Stimulated activated CD4-positive, alpha-beta T cell treated with anti-CD3 and anti-CD28 coated beads, Interleukin-2, amount 100 ng/mL, for 48 hours (primary cell): ENCODE data around the gene TGM2.

Experiments
- DNase-seq, 2 donors: peaks; one replicate each; pipeline ENCODE4 v3.0.0-alpha.2; 2020

Gene TGM2

GRCh38 chr20:38165089-38165965 lies at the start of gene TGM2:
Gene TGM2, minus strand, starts transcription at chr20:38165270. Its CDS starts 72 bp downstream, at chr20:38165198.
- peak; percentile 38 to 52 for DNase-seq

DNA sequence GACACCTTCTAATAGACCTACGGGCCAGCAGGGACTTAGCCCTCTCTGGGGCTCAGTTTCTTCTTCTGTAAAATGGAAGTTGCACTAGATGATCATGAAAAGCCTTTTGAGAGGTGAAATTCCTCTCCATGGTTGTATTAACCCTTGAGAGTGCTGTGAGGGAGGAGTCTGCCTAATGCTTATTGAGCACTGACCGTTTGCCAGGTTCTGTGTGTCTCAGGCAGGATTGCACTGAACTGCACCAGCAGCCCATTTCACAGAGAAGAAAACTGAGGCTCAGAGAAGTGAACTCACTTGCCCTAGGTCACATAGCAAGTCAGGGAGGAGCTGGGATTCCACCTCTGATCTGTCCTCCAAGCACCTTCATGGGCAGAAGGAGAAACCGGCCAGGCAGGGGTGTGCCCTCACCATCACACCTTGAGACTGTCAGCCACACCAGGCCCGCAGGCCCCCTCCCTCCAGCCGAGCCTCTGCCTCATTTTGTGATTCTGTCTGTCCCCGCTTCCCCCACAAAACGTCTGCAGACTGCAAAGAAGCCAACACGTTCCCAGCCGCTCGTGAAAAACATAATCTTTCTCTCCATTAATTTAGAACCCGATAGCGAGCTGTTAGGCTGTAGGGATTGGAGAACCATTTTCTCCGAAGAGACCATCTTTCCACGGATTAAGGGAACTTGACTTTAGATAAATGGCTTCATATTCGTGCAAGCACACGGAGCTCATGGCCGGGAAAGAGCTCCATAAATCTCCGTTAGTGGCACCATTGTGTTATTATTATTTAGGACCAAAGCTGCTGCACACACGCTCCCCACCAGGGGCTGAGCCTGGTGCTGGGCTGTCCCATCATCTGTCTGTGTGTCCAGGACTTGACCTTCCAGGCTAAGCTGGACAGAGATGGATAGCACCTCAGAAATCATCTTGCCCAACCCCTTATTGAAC lies 49.5 kb upstream of the TGM2 start:
- no peak for DNase-seq

GRCh38 chr20:38213607-38213940 lies 48.5 kb upstream of the TGM2 start:
- DNase-seq = no peak

DNA sequence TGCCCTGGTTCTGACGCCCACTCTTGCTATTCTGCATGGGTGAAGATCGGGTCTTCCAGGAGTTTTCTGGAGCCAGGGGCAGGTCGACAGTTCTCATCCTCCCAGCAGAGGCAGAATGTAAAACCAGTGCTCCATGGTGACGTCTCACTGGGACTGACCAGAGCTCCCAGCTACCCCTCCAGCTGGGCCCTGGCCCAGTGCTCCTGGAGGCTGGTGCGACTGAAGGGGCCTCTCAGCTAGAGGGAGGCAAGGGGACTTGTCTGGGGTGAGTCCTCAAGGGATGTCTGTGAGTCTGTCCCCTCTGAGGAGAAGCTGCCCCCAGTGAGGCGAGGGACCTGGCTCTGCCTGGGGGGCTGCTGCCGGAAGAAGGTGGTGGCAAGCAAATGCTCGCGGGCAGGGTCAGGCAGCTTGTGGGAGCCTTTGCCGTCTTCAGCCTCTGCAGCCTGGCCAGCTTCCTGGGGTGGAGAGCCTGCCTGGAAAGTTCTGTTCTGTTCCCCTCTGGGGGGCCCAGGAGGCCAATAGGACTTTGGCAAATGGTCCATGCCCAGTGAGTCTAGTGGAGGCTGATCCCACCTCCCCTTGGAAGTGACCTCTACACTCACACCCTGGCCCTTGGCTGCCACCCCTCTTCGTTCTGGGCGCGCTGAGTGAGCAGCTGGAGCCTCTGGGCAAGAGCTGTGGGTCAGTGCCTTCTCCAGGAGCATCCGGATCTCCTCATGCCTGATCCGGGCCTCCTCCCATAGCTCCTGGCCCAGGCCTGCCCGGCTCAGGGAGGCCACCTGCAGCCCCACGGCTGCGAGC lies 47.9 kb upstream of the TGM2 start:
- DNase-seq = no peak

GRCh38 chr20:38211200-38212097 lies 46.4 kb upstream of the TGM2 start:
- DNase-seq = no peak

DNA sequence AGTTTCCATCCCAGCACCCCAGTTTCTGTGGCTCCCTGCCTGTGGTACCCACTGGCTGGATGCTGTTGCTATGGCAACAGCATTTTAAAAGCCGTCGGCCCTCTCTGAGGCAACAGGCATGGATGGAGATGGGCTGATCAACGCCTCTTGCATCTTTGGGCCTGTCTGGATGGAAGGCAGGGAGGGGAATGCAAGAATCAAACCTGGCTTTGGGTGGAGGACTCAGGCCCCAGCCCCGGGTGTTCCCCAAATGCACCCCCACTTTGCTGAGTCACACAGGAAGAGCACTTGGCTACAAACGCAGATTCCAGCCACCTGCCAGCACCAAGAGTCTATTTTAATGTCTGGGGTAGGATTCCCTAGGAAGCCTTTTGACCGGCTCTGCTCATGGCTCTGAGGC lies 45.7 kb upstream of the TGM2 start:
- DNase-seq = no peak

DNA sequence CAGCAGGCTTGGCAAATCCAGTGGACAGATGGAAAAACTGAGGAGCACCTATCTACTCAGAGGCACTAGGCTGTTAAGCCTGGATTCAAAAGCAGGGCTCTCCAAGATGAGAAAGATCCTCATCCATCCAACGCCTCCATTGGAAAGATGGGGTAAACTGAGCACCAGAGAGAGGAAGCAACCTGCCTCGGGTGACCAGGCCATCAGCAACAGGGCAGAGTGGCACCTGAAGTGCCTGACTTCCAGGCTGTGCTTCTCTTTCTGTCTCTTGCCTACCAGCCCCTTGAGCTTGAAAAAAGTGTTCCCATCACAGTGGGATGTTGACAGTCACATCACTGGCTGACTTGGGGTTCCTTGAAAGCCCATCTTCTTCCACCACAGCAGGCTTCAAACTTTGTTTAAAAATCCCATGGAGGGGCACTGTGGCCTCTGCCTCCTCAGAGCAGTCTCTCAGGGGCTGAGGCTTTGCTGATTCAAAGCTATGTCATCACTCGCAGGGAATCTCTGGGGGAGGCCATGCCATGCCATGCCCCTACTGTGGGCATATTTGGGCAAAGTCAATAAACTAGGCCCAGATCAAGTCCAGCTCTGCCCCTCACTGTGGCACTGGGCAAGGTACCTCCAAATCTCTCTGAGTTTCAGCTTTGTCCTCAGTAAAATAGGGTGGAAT lies 44.8 kb upstream of the TGM2 start:
- no peak for DNase-seq

DNA sequence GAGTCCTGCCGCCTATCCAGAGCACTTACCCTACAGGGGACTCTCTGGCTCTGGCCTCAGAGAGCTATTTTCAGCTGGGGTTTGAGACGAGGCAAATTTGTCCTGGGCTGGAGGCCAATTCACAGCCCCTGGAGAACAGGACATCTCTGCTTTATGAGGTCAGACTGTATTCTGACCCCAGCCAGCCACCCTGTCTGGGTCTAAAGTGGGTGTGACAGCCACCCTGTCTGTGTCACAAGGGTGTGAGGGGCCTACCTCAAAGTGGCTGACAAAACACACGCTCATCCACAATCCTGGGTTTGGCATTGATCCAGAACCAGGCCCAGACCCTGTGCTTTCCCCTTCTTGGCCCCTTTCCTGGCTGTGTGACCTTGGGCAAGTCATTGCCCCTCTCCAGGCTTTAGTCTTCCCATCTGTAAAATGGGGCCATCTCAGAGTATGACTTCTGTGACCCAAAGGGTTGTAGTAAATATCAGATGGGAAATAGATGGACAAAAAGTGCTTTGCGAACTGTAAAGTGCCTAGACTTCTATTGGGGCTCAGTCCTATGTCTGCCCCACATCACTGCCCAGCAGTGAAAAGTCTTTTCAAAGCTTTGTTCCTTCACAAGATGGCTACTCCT lies 44.1 kb upstream of the TGM2 start:
- no peak for DNase-seq

DNA sequence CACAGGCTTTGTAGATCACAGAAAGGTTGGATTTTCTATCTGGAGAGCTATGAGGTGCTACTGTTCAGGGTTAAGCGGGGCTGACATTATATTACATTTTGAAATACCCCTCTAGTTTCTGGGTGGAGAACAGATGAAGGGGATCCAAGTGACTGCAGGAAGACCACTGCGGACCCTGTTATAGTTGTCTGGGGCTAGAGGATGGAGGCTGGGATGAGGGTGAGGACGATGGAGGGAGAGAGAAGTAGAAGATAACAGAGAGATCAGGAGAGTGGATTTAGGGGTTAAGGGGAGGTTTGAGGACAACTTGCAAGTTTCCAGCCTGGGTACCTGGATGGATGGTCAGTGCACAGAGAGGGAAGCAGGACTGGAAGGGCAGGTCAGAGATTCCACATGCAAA lies 43.5 kb upstream of the TGM2 start:
- no peak for DNase-seq

DNA sequence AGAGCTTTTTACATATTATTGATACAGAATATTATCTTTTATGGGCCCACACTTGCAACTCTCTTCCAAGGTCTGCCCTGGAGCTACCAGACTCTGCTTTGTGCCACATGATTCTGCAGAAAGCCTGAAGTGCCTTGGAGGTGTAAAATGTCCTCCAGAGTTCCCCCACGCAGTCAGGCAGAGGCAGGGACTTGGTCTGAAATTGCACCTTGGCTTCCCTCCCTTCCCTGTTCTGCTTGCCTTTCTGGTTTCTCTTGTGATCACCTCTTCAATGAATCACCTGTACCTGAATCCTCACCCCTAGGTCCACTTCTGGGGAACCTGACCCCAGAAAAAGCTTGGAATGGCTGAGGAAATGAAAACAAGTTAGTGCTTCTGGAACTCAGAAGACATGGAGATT lies 43.0 kb upstream of the TGM2 start:
- DNase-seq = no peak

DNA sequence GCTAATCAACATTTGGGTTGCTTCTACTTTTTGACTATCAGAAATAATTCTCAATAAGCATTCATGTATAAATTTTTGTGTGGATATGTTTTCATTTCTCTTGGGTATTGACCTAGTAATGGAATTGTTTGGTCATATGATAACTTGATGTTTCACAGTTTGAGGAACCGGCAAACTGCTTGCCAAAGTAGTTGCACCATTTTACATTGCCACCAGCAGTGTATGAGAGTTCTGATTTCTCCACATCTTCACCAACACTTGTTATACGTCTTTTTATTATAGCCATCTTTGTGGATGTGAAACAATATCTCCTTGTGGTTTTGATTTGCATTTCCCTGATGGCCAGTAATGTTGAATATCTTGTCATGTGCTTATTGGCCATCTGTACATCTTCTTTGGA lies 42.6 kb upstream of the TGM2 start:
- no peak for DNase-seq

- DNase-seq = no peak
These were observed 39.9 kb upstream of the TGM2 start for GRCh38 chr20:38205001-38205400.

DNA sequence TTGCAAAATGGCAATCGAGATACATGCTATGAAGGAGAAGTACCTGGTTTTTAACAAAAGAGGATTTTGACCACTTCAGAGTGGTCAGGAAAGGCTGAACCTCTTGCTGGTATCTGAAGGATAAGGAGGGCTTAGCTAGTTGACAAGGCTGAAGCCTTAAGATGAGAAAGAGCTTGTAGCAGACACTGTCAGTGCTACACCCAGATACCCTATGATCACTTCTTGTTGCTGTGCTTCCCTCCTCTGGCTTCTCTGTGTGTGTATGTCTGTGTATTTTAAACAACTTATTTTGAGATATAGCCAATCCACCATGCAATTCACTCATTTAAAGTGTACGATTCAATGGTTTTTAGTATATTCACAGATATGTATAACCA lies 38.9 kb upstream of the TGM2 start:
- DNase-seq = no peak

- no peak for DNase-seq
These were observed 38.4 kb upstream of the TGM2 start for GRCh38 chr20:38203337-38203980.

- no peak for DNase-seq
These were observed 37.9 kb upstream of the TGM2 start for GRCh38 chr20:38202982-38203293.

DNA sequence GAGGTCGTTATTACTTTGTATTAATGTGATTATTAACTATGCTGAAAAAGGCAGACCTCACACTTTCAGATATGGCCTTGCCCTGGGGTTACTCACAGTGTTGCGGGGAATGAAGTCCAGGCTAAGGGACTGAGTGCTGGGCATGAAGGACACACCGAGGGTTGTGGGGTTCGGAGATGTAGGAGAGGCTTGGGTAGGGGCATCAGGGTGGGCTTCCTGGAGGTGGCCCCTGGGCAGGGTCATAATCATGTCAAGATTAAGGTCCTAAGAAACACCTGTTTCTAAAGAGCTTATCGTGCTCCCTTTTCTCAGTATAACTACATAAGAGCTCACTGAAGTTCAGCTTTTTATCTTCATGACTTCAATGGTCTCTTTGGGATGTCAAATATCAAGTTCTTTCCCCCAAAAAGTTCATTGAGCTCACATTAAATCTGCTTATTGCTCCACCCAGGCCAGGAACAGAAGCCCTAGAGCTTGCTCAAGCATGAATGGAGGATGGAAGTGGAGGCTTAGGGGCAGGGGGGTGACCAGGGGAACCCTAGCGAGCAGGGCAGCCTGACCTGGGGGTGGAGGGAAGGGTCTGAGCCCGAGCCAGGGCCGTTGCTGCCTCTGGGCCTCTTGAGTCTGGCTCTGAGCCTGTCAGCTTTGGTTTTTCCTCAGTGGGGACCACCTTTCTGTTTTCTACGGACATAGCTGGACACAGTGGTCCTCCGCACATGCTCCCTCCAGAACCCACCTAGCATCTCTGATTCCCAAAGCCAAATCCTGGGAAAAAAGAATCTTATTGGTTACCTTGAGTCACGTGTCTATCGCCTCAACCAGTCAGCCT lies 37.3 kb upstream of the TGM2 start:
- no peak for DNase-seq

- no peak for DNase-seq
These were observed 36.3 kb upstream of the TGM2 start for GRCh38 chr20:38201356-38201755.

DNA sequence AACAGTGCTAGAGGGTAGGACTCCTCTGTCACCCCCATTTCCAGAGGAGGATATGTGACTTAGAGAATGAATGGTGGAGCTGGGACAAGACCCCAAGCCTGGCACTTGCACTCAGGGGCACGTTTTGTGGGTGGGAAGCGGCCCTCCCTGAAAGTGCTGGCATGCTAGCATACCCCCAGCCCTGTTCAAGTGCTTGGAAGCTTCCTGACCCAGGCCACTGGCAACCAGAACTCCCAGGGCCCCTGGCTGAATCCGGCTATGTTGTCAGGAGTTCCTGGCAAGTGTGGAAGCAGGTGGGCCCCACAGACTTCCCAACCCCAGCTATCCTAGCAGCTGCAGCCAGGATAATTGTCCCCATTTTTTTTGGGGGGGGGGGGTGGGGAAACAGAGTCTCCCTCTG lies 35.6 kb upstream of the TGM2 start:
- DNase-seq = no peak

DNA sequence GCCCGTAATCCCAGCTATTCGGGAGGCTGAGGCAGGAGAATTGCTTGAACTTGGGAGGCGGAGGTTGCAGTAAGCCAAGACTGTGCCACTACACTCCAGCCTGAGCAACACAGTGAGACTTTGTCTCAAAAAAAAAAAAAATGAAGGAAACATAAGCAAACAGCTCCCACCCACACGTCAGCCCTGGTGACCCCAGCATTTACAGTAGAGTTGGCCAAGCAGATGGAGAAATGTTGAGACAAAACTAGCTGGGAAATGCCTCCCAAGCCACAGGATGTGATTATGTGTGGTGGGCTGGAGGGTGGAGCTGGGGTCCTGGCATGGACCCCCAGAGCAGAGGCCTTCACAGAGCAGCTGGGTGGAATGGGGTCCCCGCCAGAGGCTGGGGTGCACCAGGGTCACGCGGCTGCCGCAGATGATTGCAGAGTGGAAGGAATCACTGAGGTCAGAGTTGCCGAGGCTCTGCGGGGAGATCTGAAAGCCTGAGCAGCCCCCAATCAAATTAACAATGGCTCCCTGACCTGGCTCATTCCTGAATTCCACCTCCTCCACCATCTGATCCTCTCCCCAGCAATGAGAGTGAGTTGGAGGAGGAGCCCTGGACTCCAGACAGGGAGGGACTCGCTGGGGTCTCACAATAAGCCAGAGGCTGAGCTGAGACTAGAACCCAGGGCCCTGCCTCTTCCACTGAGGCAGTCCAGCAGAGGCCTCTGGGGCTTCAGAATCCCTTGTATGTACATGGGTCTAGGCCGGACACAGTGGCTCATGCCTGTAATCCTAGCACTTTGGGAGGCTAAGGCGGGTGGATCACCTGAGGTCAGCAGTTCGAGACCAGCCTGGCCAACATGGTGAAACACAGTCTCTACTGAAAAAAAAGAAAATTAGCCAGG lies 34.7 kb upstream of the TGM2 start:
- DNase-seq = no peak
